LNCAP (cell line): Measurements from ENCODE around the gene SCRT2.

Experiments used
- CTCF ChIP-seq: fragments of 450-650 bp; IDR thresholded peaks from 2 replicates; pipeline ENCODE4 v1.5.1; 2017; ENCODE audit warnings: mild to moderate bottlenecking

SCRT2 gene

GRCh38 chr20:662277-663192 is 13.1 kb downstream of the SCRT2 start:
- TF ChIP-seq CTCF, result no peak

- TF ChIP-seq CTCF, result no peak
Measured at GRCh38 chr20:661474-662270, 13.9 kb downstream of the SCRT2 start.

- no peak for TF ChIP-seq CTCF
Measured at GRCh38 chr20:658731-659291, 16.8 kb downstream of the SCRT2 start.

GRCh38 chr20:658202-658601 is 17.4 kb downstream of the SCRT2 start:
- no peak for TF ChIP-seq CTCF

- TF ChIP-seq CTCF, result no peak
Measured at GRCh38 chr20:655726-656624, 19.6 kb downstream of the SCRT2 start.

- no peak for TF ChIP-seq CTCF
Measured at GRCh38 chr20:654417-654750, 21.2 kb downstream of the SCRT2 start.
